Measurements from ENCODE around the gene SMOC2.
A peak's percentile ranks its signal among the peaks of the same experiment; 100 is the strongest.

SMOC2 gene

DNA sequence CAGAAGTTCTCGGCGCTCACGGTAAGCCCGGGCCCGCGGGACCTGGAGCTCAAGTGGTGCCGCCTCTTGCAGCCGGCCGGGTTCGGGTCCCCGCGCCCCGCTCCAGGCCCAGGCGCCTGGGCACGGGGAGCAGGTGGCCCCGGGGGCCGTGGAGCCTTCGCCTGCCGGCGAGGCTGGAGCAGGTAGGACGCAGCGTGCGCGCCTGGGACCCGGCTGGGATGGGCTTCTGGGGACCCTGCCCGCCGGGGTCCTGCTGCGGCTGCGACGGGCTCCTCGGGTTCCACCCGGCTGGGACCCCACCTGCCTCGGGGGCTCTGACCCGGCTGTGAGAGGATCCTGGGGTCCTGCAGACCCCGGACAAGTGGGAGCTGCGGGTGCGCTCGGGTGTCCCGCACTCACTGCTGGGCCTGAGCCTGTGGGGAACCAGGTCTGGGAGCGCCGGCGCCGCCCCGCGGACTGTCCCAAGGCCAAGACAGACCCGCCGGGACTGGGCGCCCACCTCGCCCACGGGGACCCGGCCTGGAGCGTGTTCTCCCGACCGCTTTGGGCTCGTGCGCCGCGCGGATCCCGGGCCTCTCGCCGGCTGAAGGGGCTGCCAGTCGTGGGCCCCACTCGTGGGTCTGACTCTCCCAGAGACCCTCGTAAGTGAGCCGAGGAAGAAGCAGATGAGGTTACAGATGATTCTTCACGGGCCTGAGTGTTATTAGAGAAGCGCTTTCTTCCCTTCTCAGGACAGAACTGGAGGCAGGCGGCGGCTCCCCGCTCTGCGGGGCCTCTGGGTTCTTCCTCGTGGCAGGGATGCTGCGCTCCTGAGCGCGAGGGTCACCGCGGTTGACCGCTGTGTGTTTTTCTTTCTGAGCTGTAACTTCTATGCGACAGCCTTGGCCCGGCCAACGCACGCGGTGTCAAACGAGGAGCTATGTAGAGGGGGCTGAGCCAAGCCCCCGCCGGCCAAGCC is 729 bp downstream of the SMOC2 start:
- H3K36me3 ChIP-seq (ENCODE audit: low read depth) = no peaks in the 10 kb centered on the region
- ATAC-seq (ENCODE audit: low read depth) (peak; percentile 12; the same call in 1 of the 3 replicates), DNase-seq (ENCODE audit: low spot score) (no peak)
- TF ChIP-seq, protein P1, sequence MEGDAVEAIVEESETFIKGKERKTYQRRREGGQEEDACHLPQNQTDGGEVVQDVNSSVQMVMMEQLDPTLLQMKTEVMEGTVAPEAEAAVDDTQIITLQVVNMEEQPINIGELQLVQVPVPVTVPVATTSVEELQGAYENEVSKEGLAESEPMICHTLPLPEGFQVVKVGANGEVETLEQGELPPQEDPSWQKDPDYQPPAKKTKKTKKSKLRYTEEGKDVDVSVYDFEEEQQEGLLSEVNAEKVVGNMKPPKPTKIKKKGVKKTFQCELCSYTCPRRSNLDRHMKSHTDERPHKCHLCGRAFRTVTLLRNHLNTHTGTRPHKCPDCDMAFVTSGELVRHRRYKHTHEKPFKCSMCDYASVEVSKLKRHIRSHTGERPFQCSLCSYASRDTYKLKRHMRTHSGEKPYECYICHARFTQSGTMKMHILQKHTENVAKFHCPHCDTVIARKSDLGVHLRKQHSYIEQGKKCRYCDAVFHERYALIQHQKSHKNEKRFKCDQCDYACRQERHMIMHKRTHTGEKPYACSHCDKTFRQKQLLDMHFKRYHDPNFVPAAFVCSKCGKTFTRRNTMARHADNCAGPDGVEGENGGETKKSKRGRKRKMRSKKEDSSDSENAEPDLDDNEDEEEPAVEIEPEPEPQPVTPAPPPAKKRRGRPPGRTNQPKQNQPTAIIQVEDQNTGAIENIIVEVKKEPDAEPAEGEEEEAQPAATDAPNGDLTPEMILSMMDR (IDR thresholded peaks at IDR 0.05; ENCODE audit: poor library complexity, severe bottlenecking) = no peak
- no peak overlapping the region for H3K4me3 ChIP-seq (ENCODE audit: severe bottlenecking)
- H3K9me3 ChIP-seq (ENCODE audit: severe bottlenecking) = no peaks in the 10 kb centered on the region
- no peak overlapping the region for H3K27ac ChIP-seq (ENCODE audit: poor library complexity, severe bottlenecking)
- H3K4me1 ChIP-seq (ENCODE audit: insufficient read depth, poor library complexity, severe bottlenecking) = no peaks in the 10 kb centered on the region
- peaks cover 82% of the 10 kb centered on the region for H3K27me3 ChIP-seq (ENCODE audit: insufficient read depth, poor library complexity, severe bottlenecking)

DNA sequence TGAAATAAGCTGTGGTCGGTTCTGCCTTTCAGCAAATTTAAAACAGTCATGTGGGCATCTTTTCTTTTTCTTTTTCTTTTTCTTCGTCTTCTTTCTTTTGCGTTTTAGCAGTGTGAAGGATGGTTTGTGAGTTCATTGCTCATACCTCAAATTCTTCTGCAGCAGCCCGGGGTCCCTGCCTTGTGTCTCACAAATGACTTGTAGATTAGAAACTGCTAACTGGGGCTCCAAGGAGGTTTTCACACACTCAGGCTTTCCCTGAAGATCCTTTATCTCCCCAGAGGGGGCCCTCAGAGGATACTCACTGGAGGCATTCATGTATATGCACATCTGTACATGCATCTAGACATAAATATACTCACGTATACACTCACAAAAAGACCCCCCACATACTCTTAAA is 1.7 kb downstream of the SMOC2 start:
- H3K4me3 ChIP-seq (ENCODE audit: severe bottlenecking) = no peak overlapping the region
- no peak overlapping the region for H3K27ac ChIP-seq (ENCODE audit: poor library complexity, severe bottlenecking)
- TF ChIP-seq, protein P1 (IDR thresholded peaks at IDR 0.05; ENCODE audit: poor library complexity, severe bottlenecking) = no peak
- DNase-seq (ENCODE audit: low spot score) (no peak), ATAC-seq (ENCODE audit: low read depth) (no peak)
- no peaks in the 10 kb centered on the region for H3K9me3 ChIP-seq (ENCODE audit: severe bottlenecking)
- peaks cover 79% of the 10 kb centered on the region for H3K27me3 ChIP-seq (ENCODE audit: insufficient read depth, poor library complexity, severe bottlenecking)
- H3K36me3 ChIP-seq (ENCODE audit: low read depth) = no peaks in the 10 kb centered on the region
- no peaks in the 10 kb centered on the region for H3K4me1 ChIP-seq (ENCODE audit: insufficient read depth, poor library complexity, severe bottlenecking)

- Histone ChIP-seq H3K27ac (ENCODE audit: poor library complexity, severe bottlenecking) (no peak overlapping the region), H3K27me3 (ENCODE audit: insufficient read depth, poor library complexity, severe bottlenecking) (peaks cover 62% of the 10 kb centered on the region), H3K36me3 (ENCODE audit: low read depth) (no peaks in the 10 kb centered on the region), H3K9me3 (ENCODE audit: severe bottlenecking) (no peaks in the 10 kb centered on the region), H3K4me1 (ENCODE audit: insufficient read depth, poor library complexity, severe bottlenecking) (no peaks in the 10 kb centered on the region), H3K4me3 (ENCODE audit: severe bottlenecking) (no peak overlapping the region)
- TF ChIP-seq, protein P1 (IDR thresholded peaks at IDR 0.05; ENCODE audit: poor library complexity, severe bottlenecking) = no peak
- DNase-seq (ENCODE audit: low spot score) (no peak), ATAC-seq (ENCODE audit: low read depth) (no peak)
These were observed 6.3 kb downstream of the SMOC2 start for GRCh38 chr6:168447282-168447681.

DNA sequence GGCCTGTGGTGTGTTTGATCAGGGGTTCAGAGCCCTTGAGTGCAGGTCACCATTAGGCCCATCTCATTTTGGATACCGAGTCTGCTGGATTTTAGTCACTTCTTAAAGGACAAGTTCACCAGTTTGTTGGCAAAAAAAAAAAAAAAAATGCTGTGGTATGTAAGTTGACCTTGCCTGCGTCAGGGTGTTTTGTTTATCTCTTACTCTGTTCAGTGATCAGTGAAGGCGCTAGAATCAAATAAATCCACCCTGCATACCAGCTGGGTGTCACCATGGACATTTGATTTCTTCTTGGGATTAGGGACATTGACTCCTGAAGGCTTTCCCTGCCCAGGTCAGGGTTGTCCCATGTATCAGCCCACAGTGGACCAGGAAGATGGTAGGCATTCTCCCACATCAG is 6.7 kb downstream of the SMOC2 start:
- DNase-seq (ENCODE audit: low spot score) = no peak
- TF ChIP-seq, protein P1 (IDR thresholded peaks at IDR 0.05; ENCODE audit: poor library complexity, severe bottlenecking) = no peak

More for the DNA sequence above, 6.7 kb downstream of the SMOC2 start:
- Histone ChIP-seq H3K27me3 (ENCODE audit: insufficient read depth, poor library complexity, severe bottlenecking) (peaks cover 58% of the 10 kb centered on the region), H3K36me3 (ENCODE audit: low read depth) (no peaks in the 10 kb centered on the region), H3K4me1 (ENCODE audit: insufficient read depth, poor library complexity, severe bottlenecking) (no peaks in the 10 kb centered on the region), H3K9me3 (ENCODE audit: severe bottlenecking) (no peaks in the 10 kb centered on the region), H3K4me3 (ENCODE audit: severe bottlenecking) (no peak overlapping the region), H3K27ac (ENCODE audit: poor library complexity, severe bottlenecking) (no peak overlapping the region)
- ATAC-seq (ENCODE audit: low read depth) = no peak
